CD4-positive, CD25-positive, alpha-beta regulatory T cell (primary cell): ENCODE data around the gene OSCP1. TPM values are rescaled to one million over a fixed set of nuclear protein-coding genes. Genes with fewer than 3 reads are reported as not detected.
A peak's percentile ranks its signal among the peaks of the same experiment; 100 is the strongest.

Experiments used
- ATAC-seq, 2 donors: fragments of 150-1000 bp; cut with Tn5 transposase; one replicate each; pipeline ENCODE4 v1.10.0; 2021; ENCODE audit warnings: low read depth in 2 of 2, moderate number of reproducible peaks in 2 of 2, moderate library complexity in 1 of 2
- DNase-seq, 3 donors: peaks; one replicate each; pipeline versions ENCODE4 v3.0.0 to v3.0.0-alpha.2; 2012 to 2022; ENCODE audit warnings: mixed read lengths in 1 of 3
- H3K27ac ChIP-seq: one replicate; pipeline ENCODE4 v1.7.0; 2013; ENCODE audit warnings: mild to moderate bottlenecking, low read length; ENCODE audit not compliant: insufficient read depth, poor library complexity, severe bottlenecking
- H3K27me3 ChIP-seq: one replicate; pipeline ENCODE4 v1.7.0; 2013; ENCODE audit warnings: low read length; ENCODE audit not compliant: control insufficient read depth, insufficient read depth
- H3K36me3 ChIP-seq: one replicate; pipeline ENCODE4 v1.7.0; 2013; ENCODE audit warnings: mild to moderate bottlenecking, low read length, moderate library complexity; ENCODE audit not compliant: control insufficient read depth, insufficient read depth
- H3K4me1 ChIP-seq: 2 replicates; pipeline ENCODE4 v1.7.0; 2013; ENCODE audit warnings: mild to moderate bottlenecking, low read length; ENCODE audit not compliant: insufficient read depth, control insufficient read depth, poor library complexity, severe bottlenecking
- H3K4me3 ChIP-seq: one replicate; pipeline ENCODE4 v1.7.0; 2013; ENCODE audit warnings: low read depth, mild to moderate bottlenecking, low read length, moderate library complexity
- H3K9me3 ChIP-seq, 2 experiments: 1 replicate in 1 of 2; 2 replicates in 1 of 2; pipeline ENCODE4 v1.7.0; 2013; ENCODE audit warnings: low read length in 2 of 2, mild to moderate bottlenecking in 1 of 2, moderate library complexity in 1 of 2; ENCODE audit not compliant: control insufficient read depth in 2 of 2
- H3K27ac Mint-ChIP-seq, 3 donors: one replicate each; pipeline ENCODE4 v1.8.0; 2020 to 2022; ENCODE audit warnings: mild to moderate bottlenecking in 3 of 3, mixed read lengths in 3 of 3, moderate library complexity in 2 of 3
- H3K27me3 Mint-ChIP-seq: one replicate; pipeline ENCODE4 v1.8.0; 2022; ENCODE audit warnings: mild to moderate bottlenecking, mixed read lengths
- H3K36me3 Mint-ChIP-seq: one replicate; pipeline ENCODE4 v1.8.0; 2020; ENCODE audit warnings: mixed read lengths
- H3K4me1 Mint-ChIP-seq, 4 donors: one replicate each; pipeline ENCODE4 v1.8.0; 2020 to 2022; ENCODE audit warnings: mixed read lengths in 4 of 4, mild to moderate bottlenecking in 1 of 4
- H3K4me3 Mint-ChIP-seq, 4 donors: one replicate each; pipeline ENCODE4 v1.8.0; 2020 to 2022; ENCODE audit warnings: mild to moderate bottlenecking in 4 of 4, mixed read lengths in 4 of 4, moderate library complexity in 3 of 4
- H3K9me3 Mint-ChIP-seq, 7 donors: one replicate each; pipeline ENCODE4 v1.8.0; 2020 to 2022; ENCODE audit warnings: mixed read lengths in 7 of 7, mild to moderate bottlenecking in 3 of 7, moderate library complexity in 2 of 7
- polyA plus RNA-seq, 4 donors: library from polyadenylated mRNA; unstranded; fragments of 300-500 nt; fragmentation: Illumina TruSeq; gene quantifications; one replicate each; pipeline ENCODE4 v1.2.3, GENCODE V29; 2021
- total RNA-seq: library from RNA; stranded (reverse); gene quantifications from one replicate; pipeline ENCODE4 v1.2.3, GENCODE V29; 2022

Gene OSCP1
- total and polyA plus RNA-seq, 5 donors from 2014 or later, result 0.35 to 1.8 (median 0.73) TPM; not detected in 1

DNA sequence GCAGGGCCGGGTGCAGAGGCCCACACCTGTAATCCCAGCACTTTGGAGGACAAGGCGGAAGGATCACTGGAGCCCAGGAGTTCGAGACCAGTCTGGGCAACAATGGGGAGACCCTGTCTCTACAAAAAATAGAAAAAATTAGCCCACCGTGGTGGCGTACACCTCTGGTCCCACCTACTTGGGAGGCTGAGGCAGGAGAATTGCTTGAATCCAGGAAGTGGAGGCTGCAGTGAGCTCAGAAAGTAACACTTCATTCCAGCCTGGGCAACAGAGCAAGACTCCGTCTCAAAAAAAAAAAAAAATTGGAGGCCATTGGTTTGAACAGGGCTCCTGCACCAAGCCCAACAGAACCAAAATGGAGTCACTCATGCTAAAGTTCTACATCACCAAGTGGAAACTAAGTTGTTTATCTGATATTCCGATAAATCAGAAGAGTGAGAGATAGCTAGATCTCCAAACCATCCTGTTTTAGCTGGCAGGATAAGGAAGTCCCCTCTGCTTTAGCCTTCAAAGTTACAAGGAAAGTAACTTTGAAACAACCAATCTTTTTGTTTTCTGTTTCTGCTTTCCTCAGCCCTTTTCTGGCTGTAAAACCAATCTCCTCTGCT, 51.8 kb downstream of the OSCP1 start:
- H3K4me3 Mint-ChIP-seq, result peak overlapping the region; percentile 86 to 99 (median 96)
- no peaks in the 10 kb centered on the region for H3K9me3 Mint-ChIP-seq
- H3K4me3 ChIP-seq, result peak overlapping the region; percentile 92
- H3K27me3 ChIP-seq, result no peaks in the 10 kb centered on the region
- peaks cover 5% of the 10 kb centered on the region for H3K36me3 Mint-ChIP-seq
- no peaks in the 10 kb centered on the region for H3K9me3 ChIP-seq
- H3K27ac ChIP-seq, result peak overlapping the region; percentile 87
- H3K4me1 ChIP-seq, result peaks cover 13% of the 10 kb centered on the region
- no peak for ATAC-seq
- H3K27ac Mint-ChIP-seq, result peak overlapping the region; percentile 98 to 100 (median 99)
- peaks cover 10 to 33% (median 18%) of the 10 kb centered on the region in 4 donors for H3K4me1 Mint-ChIP-seq
- H3K27me3 Mint-ChIP-seq, result no peaks in the 10 kb centered on the region
- peaks cover 6% of the 10 kb centered on the region for H3K36me3 ChIP-seq
- DNase-seq, result no peak

DNA sequence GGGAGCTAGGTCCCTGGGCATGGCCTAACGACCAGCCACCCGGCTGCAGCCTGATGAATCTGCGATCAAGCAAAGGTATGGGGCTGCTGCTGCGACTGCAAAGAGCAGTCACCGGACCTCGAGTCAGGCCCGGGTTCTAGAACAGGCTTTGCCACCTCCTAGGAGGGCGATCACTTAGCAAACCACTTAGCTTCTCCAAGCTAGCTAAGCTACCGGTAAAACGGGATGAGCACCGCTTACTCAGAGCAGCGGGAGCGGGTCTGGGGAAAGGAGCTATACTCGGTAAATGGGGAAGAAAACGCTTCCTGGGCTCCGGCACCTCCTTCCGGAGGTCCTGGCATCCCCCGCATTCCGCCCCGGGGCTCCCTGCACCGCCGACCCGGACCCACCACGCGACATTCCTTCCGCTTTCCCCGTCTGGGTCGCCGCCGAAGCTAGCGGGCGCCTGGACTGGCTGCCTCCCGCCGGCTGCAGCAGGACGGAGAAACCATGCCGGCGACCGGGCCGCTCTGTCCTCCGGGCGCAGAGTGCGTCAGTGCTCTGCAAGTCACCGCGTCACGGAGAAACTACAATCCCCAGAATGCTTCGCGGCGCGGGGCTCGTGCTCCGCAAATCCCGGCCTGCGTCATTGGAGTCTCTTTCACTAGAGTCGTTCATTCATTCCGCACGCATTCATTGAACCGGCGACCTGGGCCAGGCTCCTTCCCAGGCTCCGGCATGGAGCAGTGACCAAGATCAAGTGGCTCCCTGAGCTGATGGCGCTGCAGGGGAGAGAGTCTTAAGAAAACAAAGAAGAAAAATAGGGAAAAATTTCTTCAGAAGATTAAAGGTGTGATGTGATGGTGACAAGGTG, 52.6 kb downstream of the OSCP1 start, which contains the start of gene LSM10:
LSM10 (minus strand) TSS at position 531 of the 853 bp plus-strand sequence. CDS start 3,779 bp downstream, outside the sequence.
- ATAC-seq (peak; percentile 91 to 93), DNase-seq (peak; percentile 88 to 93 (median 88))
- Histone ChIP-seq H3K27me3 (no peaks in the 10 kb centered on the region), H3K4me3 (peak within 1 kb of the TSS; percentile 92), H3K9me3 (no peaks in the 10 kb centered on the region), H3K27ac (peak within 1 kb of the TSS; percentile 87), H3K36me3 (peaks cover 14% of the 10 kb centered on the region), H3K4me1 (peaks cover 13% of the 10 kb centered on the region)
- H3K27ac Mint-ChIP-seq, result peak within 1 kb of the TSS; percentile 98 to 100 (median 99)
- H3K4me1 Mint-ChIP-seq, result peaks cover 13 to 36% (median 20%) of the 10 kb centered on the region in 4 donors
- H3K9me3 Mint-ChIP-seq, result no peaks in the 10 kb centered on the region
- peaks cover 11% of the 10 kb centered on the region for H3K36me3 Mint-ChIP-seq
- no peaks in the 10 kb centered on the region for H3K27me3 Mint-ChIP-seq
- peak within 1 kb of the TSS; percentile 86 to 99 (median 96) for H3K4me3 Mint-ChIP-seq

- H3K27ac Mint-ChIP-seq, result peak overlapping the region; percentile 54 to 100 (median 99)
- H3K27me3 ChIP-seq, result no peaks in the 10 kb centered on the region
- H3K4me1 Mint-ChIP-seq, result peaks cover 13 to 39% (median 20%) of the 10 kb centered on the region in 4 donors
- H3K4me3 ChIP-seq, result peak overlapping the region; percentile 92
- peaks cover 13% of the 10 kb centered on the region for H3K4me1 ChIP-seq
- peak overlapping the region; percentile 86 to 99 (median 96) for H3K4me3 Mint-ChIP-seq
- peak; percentile 49 to 58 for ATAC-seq
- peaks cover 14% of the 10 kb centered on the region for H3K36me3 Mint-ChIP-seq
- H3K36me3 ChIP-seq, result peaks cover 20% of the 10 kb centered on the region
- DNase-seq, result no peak
- no peaks in the 10 kb centered on the region for H3K9me3 ChIP-seq
- H3K27me3 Mint-ChIP-seq, result no peaks in the 10 kb centered on the region
- H3K27ac ChIP-seq, result peak overlapping the region; percentile 87
- no peaks in the 10 kb centered on the region for H3K9me3 Mint-ChIP-seq
Measured at GRCh38 chr1:36397083-36397377, 53.2 kb downstream of the OSCP1 start.

GRCh38 chr1:36396359-36396758, 53.9 kb downstream of the OSCP1 start:
- Mint-ChIP-seq H3K27ac (peak overlapping the region; percentile 64 to 99 (median 73)), H3K9me3 (no peaks in the 10 kb centered on the region), H3K36me3 (peaks cover 18% of the 10 kb centered on the region), H3K4me1 (peaks cover 13 to 37% (median 20%) of the 10 kb centered on the region in 4 donors), H3K4me3 (peak overlapping the region; percentile 86 to 99 (median 96)), H3K27me3 (no peaks in the 10 kb centered on the region)
- H3K27ac ChIP-seq, result peak overlapping the region; percentile 87
- ATAC-seq (no peak), DNase-seq (no peak)
- H3K4me1 ChIP-seq, result peaks cover 13% of the 10 kb centered on the region
- H3K27me3 ChIP-seq, result no peaks in the 10 kb centered on the region
- H3K4me3 ChIP-seq, result no peak overlapping the region
- H3K36me3 ChIP-seq, result peaks cover 24% of the 10 kb centered on the region
- no peaks in the 10 kb centered on the region for H3K9me3 ChIP-seq

- H3K4me3 ChIP-seq, result no peak overlapping the region
- peaks cover 25% of the 10 kb centered on the region for H3K36me3 Mint-ChIP-seq
- DNase-seq, result no peak
- H3K9me3 Mint-ChIP-seq, result no peaks in the 10 kb centered on the region
- no peaks in the 10 kb centered on the region for H3K27me3 ChIP-seq
- no peaks in the 10 kb centered on the region for H3K27me3 Mint-ChIP-seq
- H3K27ac Mint-ChIP-seq, result no peak overlapping the region
- peaks cover 10 to 40% (median 22%) of the 10 kb centered on the region in 4 donors for H3K4me1 Mint-ChIP-seq
- H3K27ac ChIP-seq, result no peak overlapping the region
- peaks cover 13% of the 10 kb centered on the region for H3K4me1 ChIP-seq
- H3K36me3 ChIP-seq, result peaks cover 44% of the 10 kb centered on the region
- no peak for ATAC-seq
- no peaks in the 10 kb centered on the region for H3K9me3 ChIP-seq
- no peak overlapping the region for H3K4me3 Mint-ChIP-seq
Measured at GRCh38 chr1:36393686-36394085, 56.6 kb downstream of the OSCP1 start.

DNA sequence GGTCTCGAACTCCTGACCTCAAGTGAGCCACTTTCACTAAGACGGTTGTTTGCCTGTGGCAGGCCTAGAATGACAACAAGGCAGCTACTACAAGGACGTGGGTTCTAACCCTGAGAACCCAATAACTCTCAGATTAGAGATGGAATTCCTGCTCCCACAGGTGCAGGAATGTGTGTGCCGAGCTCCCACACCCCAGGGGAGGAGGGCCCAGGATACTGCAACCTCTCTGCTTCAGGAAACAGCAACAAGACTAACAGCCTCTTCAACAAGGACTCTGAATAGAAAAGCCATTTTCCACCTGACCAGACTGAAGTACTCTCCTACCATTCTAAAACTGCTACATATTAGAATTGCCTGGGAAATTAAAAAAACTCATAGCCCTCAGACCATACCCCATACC, 57.4 kb downstream of the OSCP1 start:
- H3K4me3 Mint-ChIP-seq, result no peak overlapping the region
- no peak for DNase-seq
- peak overlapping the region in 2 of 3 donors; percentile 15 to 29 for H3K27ac Mint-ChIP-seq
- H3K36me3 Mint-ChIP-seq, result peaks cover 23% of the 10 kb centered on the region
- Histone ChIP-seq H3K27me3 (no peaks in the 10 kb centered on the region), H3K4me3 (no peak overlapping the region), H3K9me3 (no peaks in the 10 kb centered on the region), H3K27ac (no peak overlapping the region), H3K36me3 (peaks cover 44% of the 10 kb centered on the region), H3K4me1 (peaks cover 13% of the 10 kb centered on the region)
- H3K9me3 Mint-ChIP-seq, result no peaks in the 10 kb centered on the region
- no peaks in the 10 kb centered on the region for H3K27me3 Mint-ChIP-seq
- no peak for ATAC-seq
- H3K4me1 Mint-ChIP-seq, result peaks cover 7 to 36% (median 19%) of the 10 kb centered on the region in 4 donors

DNA sequence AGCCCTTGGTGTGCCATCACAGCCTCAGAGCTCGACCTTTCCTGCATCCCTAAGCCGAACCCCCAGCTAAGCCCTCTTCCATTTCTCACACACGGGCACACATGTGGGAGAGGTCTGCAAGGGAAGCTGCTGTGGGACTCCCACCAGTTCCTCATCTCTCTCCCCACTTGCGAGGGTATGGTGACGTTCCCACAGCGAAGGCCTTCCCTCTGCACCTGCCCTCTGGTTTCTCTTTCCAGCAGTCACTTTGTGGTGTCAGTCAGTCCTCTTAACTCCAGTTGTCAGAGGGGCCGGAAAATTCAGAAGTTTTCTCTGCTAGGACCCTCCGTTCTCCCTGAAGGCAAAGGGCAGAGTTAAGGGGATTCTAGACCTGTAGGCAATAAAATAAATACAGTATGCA, 59.0 kb downstream of the OSCP1 start:
- Mint-ChIP-seq H3K9me3 (no peaks in the 10 kb centered on the region), H3K4me1 (peaks cover 0 to 31% (median 13%) of the 10 kb centered on the region in 4 donors), H3K27ac (peak overlapping the region in 1 of 3 donors; percentile 65), H3K4me3 (peak overlapping the region in 1 of 4 donors; percentile 23), H3K27me3 (no peaks in the 10 kb centered on the region), H3K36me3 (peaks cover 21% of the 10 kb centered on the region)
- Histone ChIP-seq H3K27ac (no peak overlapping the region), H3K9me3 (no peaks in the 10 kb centered on the region), H3K36me3 (peaks cover 44% of the 10 kb centered on the region), H3K4me1 (peaks cover 11% of the 10 kb centered on the region), H3K4me3 (no peak overlapping the region), H3K27me3 (no peaks in the 10 kb centered on the region)
- ATAC-seq (no peak), DNase-seq (no peak)
